ENCODE data around the gene SCAANT1.

DNA sequence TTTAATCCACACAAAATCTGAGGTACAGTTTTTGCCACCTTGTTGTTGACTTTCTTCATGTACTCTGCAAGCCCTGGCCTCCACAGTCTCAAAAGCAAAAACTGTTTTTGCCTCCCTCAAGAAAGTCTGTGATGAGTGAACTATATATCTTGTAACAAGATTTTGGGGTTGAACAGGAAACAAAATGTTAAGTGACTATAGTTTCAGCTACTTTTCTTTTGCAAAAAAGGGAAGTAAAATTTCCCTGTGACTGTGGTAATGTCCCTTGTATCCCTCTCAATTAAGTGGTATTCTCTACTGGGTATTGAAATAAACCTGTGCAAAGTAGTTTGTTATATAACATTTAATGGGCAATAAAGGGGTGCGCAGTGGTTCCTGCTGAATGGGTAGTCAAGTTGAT, 21.3 kb upstream of the SCAANT1 start:
- TF ChIP-seq, protein P1, sequence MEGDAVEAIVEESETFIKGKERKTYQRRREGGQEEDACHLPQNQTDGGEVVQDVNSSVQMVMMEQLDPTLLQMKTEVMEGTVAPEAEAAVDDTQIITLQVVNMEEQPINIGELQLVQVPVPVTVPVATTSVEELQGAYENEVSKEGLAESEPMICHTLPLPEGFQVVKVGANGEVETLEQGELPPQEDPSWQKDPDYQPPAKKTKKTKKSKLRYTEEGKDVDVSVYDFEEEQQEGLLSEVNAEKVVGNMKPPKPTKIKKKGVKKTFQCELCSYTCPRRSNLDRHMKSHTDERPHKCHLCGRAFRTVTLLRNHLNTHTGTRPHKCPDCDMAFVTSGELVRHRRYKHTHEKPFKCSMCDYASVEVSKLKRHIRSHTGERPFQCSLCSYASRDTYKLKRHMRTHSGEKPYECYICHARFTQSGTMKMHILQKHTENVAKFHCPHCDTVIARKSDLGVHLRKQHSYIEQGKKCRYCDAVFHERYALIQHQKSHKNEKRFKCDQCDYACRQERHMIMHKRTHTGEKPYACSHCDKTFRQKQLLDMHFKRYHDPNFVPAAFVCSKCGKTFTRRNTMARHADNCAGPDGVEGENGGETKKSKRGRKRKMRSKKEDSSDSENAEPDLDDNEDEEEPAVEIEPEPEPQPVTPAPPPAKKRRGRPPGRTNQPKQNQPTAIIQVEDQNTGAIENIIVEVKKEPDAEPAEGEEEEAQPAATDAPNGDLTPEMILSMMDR (IDR thresholded peaks at IDR 0.05; ENCODE audit: low read length) = no peak
- TF ChIP-seq EZH2 (IDR thresholded peaks at IDR 0.05; ENCODE audit: borderline replicate concordance, low read length) = no peak
